Glomerular visceral epithelial cell (primary cell): ENCODE results near the gene PLEKHN1.
A peak's percentile ranks its signal among the peaks of the same experiment; 100 is the strongest.

ENCODE experiments used
- DNase-seq: peaks from one replicate; pipeline ENCODE4 v3.0.0-alpha.2; 2016; ENCODE audit errors: extremely low spot score

PLEKHN1 gene

GRCh38 chr1:930633-931138 lies 35.6 kb upstream of the PLEKHN1 start:
- DNase-seq: no peak

- DNase-seq: no peak
Observed at GRCh38 chr1:931380-932172, 34.7 kb upstream of the PLEKHN1 start.

GRCh38 chr1:932173-932510 lies 34.1 kb upstream of the PLEKHN1 start:
- DNase-seq: no peak

DNA sequence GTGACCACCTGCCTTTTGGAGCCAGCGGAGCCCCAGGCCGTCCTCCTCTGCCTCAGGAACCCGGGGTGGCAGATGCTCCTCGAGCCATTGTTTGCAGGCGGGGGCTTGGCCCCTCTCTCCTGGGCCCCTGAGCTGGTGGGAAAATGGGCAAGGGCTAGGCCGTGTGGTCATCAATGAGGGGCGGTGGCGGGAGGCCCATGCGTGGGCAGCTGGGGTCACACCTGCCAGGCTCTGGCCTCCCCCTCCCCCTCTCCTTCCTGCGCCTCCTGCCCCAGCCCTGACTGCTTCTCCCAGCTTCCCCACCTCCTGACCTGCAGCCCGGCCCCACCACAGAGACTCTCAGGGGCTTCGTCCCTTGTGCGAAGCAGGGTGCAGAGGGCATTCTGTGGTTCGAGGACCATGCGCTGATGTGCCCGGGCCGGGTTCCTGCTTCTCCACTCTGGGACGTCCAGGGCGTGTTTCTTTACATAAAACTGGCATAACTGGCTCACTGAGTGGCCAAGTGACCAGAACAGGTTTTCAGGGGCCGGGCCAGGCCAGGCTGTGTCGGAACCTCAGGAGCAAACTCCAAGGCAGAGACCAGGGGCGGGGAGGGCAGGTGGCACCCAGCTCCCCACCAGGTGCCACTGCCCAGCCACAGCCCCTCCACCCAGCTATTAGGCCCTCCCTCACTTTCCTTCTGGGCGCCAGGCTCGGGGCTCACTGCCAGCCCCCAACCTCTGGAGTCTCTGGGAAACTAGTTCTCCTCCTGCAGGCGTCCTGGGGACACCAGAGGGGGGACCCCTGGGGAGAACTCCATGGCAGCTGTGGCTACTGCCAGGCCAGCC lies 33.3 kb upstream of the PLEKHN1 start:
- no peak for DNase-seq

DNA sequence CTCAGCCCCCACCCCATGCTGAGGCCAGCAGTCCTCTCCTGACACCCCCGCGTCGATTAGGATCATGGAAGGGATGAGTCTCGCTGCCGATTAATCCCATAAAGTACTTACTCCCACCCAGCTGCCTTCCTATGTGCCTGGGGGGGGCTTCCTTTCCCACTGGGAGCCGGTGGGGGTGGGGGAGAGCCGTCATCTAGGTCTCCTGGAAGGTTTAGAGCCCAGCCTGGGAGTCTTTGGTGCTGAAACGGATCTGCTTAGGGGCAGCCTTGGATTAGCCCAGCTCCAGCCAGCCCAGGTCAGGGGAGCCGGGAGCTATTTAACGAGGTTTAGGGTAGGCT lies 32.7 kb upstream of the PLEKHN1 start:
- no peak for DNase-seq

DNA sequence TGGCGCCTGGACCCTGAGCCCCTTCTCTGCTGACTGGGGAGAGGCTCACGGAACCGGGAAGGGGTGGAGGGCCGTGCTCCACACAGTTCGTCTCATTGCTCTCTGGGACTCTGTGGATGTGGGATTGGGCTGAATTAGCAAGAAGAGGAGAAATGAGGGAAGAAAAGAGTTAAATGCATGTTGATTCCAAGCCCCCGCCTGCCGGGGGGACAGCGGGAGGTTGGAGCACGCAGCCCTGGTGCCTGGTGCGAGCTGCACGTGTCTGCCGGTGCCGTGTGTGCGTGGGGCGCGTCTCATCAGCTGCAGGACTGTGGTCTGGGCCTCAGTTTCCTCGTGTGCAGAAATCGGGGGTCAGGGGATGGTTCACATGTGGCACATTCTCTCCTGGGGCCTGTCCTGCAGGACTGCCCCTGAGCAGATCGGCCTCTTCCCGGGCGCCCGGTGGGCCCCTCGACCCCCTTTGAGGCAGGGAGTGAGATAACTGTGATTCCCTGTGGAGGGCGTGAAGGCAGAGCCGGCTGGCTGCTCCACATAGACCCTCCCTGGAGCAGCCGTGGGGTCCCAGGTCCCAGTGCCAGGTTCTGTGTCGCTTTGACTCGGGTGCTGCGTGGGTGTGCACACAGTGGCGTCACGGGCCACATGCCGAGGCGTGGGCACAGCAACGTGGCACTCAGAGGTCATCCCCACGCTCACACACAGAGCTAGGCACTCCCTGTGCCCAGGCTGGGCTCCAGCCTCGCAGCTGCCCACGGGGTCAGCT lies 31.1 kb upstream of the PLEKHN1 start:
- no peak for DNase-seq

DNA sequence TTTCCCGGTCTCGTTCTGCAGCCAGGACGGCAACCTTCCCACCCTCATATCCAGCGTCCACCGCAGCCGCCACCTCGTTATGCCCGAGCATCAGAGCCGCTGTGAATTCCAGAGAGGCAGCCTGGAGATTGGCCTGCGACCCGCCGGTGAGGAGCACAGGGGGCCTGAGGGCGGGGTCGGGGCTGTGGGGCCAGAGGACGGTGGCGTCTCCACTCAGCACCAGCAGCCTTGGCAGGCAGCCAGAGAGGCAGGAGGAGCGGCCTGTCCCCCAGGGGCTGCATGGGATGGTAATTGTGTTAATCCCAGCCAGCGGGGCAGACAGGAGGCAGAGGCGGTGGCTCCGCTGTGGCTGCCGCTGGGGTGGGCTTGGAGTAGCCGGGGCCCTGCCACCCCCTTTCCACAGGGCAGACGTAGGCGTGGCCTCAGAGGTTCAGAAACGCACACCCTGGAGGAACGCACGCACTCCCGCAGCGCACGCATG lies 30.5 kb upstream of the PLEKHN1 start:
- no peak for DNase-seq

- no peak for DNase-seq
Observed at GRCh38 chr1:936348-937264, 29.7 kb upstream of the PLEKHN1 start.

GRCh38 chr1:937521-937920 lies 28.8 kb upstream of the PLEKHN1 start:
- no peak for DNase-seq

DNA sequence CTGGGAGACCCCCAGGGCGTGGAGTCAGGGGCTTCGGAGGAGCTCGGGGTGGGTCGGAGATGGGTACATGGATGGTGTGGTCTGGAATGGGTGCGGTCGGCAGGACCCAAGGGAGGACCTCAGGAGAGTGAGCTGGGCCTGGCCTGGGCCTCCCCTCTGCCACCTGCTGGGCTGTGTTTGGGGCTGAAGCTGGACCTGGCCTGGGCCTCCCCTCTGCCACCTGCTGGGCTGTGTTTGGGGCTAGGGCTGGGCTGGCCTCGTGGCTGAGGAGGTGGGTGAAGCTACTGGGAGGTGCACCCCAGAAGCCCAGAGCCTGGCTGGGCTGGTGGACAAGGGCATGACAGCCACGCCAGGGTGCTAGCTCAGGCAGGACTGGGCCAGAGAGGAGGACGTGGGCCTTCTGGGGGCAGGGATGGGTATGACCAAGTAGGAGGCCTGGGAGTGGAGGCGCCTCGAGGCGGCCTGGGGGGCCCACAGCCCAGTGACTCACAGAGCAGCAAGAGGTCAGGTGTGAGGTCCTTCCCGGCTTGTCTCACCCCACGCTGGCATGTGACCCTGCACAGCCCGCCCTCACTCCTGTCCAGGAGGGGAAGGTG lies 28.1 kb upstream of the PLEKHN1 start:
- peak; percentile 78 for DNase-seq

- no peak for DNase-seq
Observed at GRCh38 chr1:938711-939489, 27.4 kb upstream of the PLEKHN1 start.

DNA sequence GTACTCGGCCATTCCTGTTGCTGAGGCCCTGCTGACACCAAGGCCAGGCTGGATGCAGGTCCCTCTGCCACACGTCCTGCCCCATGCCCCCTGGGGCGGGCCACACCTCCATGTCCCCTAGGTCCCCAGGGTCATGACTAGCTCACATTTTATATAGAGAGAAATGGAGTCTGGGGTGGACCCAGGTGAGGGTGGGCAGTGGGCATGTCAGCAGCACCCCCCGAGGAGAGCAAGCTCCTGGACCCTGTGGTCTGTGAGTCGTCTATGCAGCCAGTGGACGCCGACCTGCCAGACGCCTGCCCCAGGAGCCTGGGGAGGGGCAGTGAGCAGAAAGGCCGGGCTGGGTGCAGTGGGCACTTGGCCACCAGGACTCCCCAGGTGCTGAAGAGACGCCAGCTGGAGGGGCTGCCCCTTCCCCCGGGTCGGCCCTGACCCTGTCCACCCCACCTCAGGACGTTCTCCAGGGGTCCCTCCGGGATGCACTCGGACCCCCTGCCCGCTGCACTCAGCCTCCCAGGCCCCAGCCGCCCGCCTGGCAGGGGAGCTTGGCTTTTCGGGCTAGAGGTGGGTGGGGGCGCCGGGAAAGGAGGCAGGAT lies 26.7 kb upstream of the PLEKHN1 start:
- DNase-seq: no peak

DNA sequence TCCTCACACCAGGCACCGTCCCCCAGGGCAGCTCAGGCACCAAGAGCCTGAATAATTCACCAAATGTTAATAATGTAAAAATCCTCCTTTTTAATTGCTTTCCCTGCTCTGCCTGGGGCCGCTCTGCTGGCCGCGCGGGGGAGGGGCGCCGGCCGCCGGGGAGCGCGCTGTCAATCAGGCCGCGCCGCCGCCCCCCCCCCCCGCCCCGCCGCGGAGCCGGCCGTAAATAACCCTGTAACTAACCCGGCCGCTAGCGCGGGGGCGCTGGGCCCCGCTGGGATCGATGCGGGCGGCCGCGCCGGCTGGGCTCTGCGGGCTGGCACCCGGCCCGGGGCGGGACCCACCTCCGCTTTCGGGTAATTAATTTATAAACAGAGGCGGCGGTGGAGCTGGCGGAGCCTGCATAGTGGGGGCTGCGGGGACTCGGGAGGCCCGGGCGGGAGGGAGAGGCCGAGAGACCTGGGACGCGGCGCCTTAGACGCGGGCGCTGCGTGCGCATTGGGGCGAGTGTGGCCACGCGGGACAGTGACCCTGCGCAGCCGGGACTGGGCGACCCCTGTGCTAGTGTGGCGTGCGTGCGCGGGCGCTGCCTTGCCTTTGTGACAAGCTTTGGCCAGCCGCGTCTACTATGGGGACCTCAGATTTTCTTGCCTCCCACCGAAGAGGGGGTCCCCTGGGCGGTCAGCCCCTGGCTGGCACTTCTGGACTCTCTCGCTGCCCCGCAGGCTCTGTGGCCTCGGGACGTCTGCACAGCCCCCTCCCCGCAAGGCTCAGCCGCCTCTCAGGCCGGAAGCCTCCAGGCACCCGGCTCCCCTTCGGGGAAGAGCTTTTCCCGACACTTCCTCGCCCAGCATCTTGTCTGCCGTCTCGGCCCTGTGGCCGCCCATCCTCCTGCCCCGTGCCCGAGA lies 25.9 kb upstream of the PLEKHN1 start:
- peak; percentile 72 for DNase-seq

- no peak for DNase-seq
Observed at GRCh38 chr1:941015-941587, 25.2 kb upstream of the PLEKHN1 start.

DNA sequence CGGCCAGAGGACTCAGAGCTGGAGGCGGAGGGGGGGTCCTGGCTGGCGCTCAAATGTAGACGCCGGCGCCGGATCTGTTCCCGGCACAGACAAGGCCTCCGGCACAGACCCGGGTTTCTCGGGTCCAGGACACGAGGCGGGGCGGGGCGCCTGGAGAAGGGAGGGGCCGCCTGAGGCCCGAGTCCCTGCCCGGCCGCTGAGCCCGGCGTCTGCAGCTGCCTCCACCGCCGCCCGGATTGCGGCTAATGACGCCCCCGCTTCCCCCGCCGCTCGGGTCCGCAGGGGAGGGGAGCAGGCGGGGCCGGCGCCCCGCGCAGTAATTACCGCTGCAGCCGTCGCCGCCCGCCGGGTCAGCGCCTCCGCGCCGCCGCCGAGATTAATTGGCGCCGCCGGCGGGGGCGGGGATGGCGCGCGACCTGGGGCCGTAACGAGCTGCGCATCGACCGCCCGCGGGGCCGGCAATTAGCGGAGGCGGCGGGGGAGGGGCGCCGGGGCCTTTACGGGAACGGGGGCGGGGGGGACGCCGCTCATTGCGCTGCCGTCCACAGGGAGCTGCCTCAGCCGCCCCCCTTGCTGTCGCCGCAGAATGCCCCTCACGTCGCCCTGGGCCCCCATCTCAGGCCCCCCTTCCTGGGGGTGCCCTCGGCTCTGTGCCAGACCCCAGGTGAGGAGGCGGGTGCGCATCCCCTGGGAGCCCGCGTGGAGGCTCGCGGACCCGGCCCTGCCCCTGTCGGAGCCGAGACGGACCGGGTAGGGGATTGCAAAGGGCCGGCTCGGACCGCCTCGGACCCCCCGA lies 24.5 kb upstream of the PLEKHN1 start:
- peak; percentile 72 for DNase-seq

GRCh38 chr1:942411-942821 lies 23.9 kb upstream of the PLEKHN1 start:
- DNase-seq: no peak

- peak; percentile 52 for DNase-seq
Observed at GRCh38 chr1:942864-943533, 23.3 kb upstream of the PLEKHN1 start.
